Stimulated activated CD4-positive, alpha-beta T cell treated with anti-CD3 and anti-CD28 coated beads, Interleukin-4, amount 100 ng/mL, for 24 hours (primary cell): ENCODE measurements around the gene ERFE.

Source experiments
- DNase-seq: peaks from one replicate; pipeline ENCODE4 v3.0.0-alpha.2; 2020

The ERFE gene

DNA sequence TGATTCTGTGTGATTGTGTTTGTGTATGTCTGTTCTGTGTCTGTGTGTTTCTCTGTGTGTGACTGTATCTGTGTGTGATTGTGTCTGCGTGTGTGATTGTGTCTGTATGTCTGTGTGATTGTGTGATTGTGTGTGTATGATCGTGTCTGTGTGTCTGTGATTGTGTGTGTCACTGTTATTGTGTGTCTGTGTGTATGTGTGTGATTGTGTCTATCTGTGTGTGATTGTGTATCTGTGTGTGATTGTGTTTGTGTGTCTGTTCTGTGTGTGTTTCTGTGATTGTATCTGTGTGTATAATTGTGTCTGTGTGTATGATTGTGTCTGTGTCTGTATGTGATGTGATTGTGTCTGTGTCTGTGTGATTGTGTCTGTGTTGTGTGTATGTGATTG lies 32.0 kb upstream of the ERFE start:
- DNase-seq, result no peak

DNA sequence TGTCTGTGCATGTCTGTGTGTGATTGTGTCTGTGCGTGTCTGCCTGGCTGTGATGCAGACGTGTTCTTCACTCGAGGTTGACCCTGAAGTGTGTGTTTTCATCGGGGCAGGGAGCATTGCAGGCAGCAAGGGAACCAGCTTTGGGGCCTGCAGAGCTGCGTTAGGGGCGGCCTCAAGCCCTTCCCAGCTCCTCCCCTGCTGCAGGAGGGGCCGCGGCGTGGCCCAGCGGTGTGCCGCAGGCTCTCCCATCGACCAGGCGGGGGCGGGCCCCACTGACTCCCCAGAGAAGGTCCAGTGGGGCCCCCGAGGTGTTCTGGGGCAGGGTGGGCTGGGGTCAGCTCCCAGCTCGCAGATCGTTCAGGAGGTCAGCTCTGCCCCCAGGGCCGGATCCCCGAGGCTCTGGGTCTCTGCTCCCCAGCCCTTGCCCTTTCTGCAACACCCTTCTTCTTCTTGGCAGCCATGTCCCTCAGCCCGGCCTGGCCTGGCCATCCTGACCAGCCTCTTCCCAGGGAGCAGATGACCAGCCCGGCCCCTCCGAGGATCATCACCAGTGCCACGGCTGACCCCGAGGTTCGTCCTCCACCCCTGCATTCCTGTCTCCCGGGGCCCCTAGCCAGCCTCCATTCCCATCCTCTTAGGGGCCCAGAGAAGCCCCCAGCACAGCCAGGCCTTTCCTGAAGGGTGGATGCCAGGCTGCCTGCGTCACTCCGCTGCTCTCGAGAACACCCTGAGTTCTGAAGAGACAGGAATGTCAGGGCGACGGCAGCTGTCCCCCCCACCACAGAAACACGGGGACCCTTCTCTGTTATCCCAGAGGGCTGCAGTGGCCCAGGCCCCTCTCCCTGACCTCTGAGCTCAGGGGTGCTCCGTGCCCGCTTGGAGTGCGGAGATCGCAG lies 31.4 kb upstream of the ERFE start:
- no peak for DNase-seq

DNA sequence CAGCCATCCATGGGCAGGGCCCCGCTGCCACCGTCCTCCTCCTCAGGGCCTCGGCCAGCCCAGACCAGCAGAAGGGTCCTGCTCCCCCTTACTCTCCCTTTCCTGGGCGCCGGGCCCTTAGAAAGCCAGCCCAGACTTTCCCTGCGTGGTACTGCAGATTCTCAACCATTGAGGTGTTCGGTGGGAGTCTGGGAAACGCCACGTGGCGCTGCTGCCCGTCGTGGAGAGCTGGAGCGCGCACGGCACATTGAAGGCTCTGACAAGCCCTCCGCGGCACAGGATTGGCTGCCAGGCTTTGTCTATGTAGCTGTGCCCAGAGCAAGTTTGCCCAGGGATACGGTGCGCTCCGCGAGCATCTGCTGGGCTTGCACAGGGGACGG lies 30.7 kb upstream of the ERFE start:
- no peak for DNase-seq

DNA sequence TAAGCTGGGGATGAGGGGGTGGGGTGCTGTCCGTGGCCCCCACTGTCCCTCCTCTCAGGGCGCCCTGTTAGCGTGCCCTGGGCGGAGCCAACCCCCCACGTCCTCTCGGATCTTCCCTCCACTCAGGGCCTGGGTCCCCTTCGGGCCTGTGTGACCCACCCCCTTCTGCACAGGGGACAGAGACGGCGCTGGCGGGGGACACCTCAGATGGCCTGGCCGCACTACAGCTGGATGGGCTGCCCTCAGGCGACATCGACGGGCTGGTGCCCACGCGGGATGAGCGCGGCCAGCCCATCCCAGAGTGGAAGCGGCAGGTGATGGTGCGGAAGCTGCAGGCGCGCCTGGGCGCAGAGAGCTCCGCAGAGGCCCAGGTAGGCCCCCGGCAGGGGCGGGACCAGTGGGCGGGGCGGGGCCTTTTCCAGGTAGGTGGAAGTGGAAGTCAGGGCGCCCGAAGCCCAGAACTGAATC lies 30.2 kb upstream of the ERFE start:
- no peak for DNase-seq

DNA sequence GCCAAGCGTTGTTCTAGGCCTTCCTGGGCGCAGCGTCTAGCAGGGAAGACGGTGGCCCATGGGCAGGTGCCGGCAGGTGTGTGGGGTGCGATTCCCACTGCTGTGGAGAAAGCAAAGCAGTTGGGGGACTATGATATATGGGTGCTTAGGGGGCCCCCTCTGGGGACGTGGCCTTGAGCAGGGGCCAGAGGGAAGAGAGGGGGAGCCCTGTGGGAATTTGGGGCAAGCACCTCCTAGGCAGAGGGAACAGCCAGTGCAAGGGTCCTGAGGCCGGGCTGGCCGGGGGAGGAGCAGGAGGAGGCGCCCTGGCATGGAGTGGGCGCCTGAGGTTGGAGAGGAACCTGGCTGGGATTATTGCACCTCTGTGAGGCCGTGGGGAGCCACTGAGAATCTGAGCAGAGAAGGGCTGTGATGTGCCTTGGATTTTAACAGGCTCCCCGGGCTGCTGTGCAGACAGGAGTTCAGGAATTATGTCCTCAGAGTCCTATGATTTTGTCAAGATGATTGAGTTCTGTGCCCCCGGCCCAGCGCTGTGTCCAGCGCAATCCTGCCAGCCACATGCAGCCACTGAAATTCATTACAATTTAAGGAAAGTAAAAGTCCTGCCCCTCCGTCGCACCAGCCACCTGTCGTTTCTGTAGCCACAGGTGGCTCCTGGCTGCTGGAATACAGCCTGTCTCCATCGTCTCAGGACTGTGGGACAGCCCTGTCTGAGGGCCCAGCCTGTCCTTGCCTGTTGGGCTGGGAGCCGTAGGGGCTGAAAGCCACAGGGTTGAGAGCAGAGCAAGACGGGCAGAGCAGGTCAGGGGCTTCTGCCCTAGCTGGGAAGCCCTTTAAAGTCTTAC lies 29.4 kb upstream of the ERFE start:
- DNase-seq, result no peak

DNA sequence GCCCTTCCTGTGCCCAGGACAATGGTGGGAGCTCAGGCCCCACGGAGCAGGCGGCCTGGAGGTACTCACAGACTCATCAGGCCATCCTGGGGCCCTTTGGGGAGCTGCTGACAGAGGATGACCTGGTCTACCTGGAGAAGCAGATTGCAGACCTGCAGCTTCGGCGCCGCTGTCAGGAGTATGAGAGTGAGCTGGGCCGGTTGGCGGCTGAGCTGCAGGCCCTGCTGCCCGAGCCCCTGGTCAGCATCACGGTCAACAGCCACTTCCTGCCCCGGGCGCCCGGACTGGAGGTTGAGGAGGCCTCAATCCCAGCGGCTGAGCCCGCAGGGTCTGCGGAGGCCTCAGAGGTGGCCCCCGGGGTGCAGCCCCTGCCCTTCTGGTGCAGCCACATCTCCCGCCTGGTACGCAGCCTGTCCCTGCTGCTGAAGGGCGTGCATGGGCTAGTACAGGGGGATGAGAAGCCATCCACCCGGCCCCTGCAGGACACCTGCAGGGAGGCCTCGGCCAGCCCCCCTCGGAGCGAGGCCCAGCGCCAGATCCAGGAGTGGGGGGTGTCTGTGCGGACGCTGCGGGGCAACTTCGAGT lies 28.6 kb upstream of the ERFE start:
- DNase-seq, result no peak

DNA sequence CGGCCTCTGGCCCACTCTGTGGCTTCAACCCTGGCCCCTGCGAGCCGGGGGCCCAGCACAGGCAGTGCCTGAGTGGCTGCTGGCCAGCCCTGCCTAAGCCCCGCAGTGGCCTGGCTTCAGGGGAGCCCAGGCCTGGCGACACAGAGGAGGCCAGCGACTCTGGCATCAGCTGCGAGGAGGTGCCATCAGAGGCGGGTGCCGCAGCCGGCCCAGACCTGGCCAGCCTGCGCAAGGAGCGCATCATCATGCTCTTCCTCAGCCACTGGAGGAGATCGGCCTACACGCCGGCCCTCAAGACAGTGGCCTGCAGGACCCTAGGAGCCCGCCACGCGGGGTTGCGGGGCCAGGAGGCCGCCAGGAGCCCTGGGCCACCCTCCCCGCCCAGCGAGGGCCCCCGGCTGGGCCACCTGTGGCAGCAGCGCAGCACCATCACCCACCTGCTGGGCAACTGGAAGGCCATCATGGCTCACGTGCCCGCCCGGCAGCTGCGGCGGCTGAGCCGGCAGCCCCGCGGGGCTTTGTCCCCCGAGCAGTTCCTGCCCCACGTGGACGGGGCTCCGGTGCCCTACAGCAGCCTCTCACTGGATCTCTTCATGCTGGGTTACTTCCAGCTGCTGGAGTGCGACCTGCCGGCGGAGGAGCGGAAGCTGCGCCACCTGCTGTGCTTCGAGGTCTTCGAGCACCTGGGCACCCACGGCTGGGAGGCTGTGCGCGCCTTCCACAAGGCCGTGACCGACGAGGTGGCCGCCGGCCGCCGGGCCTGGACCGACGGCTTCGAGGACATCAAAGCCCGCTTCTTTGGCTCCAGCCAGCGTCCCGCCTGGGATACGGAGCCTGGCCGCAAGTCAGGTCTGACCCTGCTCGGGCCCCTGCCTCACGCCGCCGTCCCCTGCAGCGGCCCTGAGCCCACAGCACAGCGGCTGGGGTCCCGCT lies 27.8 kb upstream of the ERFE start:
- DNase-seq, result no peak

DNA sequence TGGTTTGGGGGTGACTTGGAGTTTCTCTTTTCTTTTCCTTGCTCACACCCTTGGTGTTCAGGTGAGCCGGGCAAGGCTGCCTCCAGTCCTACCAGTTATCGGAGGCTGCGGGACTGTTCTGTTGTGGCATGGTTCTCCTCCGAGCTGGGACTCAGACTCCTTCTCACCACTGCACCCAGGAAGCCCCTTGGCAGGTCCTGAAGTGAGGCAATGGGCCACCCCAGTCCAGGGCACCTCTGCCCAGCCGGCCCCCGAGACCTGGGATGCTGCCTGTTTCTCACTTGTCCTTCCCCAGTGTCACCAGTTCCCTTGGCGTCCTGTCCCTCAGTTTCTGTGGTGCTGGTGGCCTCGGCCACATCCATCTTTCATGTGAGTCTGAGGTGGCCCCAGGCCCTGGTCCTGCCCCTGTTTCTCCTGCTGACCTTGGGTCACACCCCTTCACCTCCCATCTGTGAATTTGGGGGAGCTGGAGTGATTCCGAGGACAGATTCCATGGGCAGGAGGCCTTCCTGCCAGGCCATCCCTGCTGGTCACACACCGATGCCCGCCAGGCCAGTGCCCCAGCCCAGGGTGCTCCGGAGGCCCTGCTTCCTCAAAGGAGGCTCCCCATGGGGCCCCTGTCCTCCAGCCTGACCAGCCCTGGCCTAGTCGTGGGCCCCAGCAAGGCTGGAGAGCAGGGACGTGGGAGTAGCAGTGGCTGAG lies 26.9 kb upstream of the ERFE start:
- DNase-seq, result no peak

DNA sequence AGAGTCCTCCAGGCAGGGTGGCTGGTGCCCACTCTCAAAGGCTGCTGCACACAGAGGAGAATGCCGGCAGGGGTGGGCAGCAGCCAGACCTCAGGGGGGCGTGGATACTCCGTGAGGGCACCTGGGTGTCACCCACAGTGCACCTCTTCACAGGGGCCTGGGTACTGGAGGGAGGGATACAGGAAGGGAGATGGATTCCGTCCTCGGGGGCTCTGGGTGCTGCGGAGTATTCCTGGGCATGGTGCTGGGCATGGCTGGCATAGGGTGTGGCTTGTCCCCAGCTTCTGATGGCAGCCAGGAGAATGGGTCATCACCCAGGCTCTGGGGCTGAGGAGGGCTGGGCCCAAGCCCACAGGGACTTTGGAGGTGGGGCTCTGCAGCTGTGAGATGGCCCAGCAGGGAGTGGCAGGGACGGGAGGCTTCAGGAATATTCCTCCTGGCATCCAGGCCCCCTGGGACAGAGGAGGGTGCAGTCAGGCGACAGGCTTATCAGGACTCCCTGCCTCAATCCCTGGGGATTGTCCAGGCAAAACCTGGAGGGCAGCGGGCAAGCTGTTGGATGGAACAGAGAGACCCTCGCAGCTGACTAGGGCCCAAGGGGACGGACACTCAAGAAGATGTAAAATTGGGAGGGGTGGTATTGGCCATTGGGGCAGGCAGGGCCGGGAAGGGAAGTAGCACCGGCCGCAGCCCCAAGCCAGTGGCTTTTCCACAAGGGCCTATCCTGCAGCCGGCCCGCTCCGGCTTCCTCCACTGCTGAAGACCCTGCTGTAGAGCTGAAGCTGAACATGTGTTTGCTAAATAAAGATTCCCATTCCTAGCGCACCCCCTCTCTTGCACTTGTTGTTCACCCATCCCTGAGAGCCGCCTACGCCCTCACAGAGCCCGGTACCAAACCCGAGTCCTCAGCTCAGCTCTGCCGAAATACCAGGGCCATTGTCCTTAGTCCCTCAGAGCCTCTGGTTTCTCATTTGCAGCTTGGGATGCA lies 26.0 kb upstream of the ERFE start:
- DNase-seq, result no peak

DNA sequence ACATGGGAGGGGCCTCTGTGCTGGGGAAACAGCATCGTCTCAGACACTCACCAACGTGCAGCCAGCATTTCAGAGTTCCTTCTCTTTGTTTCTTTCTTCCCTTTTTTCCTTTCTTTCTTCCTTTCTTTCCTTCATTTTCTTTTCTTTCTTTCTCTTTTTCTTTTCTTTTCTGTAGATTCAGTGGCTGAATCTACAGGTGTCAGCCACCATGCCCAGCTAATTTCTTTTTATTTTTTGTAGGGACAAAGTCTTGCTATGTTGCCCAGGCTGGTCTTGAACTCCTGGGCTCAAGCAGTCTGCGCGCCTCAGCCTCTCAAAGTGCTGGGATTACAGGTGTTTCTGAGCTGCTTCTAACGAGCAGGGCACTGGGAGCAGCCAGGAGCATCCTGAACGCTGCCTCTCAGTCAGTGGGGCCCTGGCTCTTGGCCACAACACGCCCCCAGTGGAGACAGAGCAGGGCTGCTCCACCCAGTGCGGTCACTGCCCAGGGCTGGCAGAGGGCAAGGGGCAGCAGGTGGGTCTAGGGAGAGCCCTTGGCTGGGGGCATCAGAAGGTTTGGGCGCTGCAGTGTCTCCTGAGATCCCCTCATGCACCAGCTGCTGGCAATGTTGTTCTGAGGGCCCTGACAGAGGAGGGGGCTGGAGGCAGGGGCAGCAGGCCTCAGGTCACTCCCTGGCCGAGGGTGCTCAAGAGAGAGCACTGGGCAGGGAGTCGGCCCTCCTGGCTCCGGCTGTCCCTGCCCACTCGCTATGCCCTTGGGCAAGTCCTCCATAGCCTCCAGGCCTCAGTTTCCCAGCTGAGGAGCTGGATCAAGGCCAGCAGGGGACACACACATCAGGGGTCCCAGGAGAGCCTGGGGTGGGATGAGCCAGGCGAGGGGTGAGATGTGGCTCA lies 25.0 kb upstream of the ERFE start:
- no peak for DNase-seq

DNA sequence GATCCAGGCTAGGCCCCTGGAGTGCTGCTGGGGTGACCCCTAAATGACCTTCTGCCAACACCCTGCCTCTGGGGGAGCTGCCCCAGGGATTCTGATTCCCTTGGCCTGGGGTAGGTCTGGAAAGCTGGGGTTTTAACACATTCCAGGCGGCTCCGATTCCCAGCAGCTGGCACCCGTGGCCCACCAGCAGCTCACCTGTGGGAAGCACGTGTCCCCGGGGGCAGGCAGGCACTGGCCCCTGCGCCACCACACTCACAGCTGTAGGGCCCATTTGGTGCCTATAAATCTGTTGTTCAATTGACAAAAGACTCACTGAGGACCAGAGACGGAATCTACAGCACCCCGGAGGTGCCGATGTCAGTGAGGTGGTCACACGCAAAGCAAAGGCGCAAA lies 24.4 kb upstream of the ERFE start:
- no peak for DNase-seq

DNA sequence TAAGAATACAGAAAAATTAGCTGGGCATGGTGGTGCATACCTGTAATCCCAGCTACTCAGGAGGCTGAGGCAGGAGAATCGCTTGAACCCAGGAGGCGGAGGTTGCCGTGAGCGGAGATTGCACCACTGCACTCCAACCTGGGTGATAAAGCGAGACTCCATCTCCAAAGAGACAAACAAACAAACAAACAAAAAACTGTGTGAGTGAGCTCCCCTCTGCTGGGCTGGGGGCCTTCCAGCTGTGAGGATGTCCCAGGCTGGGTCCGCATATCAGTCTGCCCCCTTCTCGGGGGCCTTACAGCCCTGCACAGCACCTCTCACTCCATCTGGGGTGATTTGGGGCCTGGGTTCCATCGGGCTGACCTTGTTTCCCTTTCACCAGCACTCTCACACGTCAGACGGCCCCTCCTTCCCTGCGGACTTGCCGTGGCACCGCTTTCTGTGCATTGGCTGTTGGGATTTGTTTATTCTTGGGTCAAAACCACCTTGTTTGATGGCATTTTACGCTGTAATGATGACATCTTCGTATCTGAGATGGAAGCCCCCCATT lies 23.1 kb upstream of the ERFE start:
- DNase-seq, result no peak

DNA sequence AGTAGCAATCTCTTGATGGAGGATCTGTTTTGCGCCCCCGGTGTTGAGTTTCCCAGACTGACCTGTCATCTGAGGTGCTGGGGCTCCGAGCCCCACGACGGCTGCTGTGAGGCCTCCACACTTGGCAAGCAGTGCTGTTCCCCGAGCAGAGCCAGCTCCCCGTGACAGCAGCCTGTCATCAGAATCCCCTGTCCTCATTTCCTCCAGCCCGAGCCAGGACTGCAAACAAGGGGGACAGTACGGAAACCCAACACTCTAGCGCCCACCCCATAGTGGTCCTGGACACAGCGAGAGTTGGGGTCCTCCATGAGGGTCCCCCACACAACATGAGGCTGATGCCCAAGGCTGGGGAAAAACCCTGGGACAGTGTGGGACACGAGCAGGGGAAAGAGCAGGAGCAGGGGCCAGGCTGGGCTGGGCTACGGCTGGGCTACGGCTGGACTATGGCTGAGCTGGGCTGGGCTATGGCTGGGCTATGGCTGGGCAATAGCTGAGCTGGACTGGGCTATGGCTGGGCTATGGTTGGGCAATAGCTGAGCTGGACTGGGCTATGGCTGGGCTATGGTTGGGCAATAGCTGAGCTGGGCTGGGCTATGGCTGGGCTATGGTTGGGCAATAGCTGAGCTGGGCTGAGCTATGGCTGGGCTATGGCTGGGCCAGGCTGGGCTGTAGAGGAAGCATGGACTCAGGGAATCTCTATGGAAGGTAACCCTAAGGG lies 21.8 kb upstream of the ERFE start:
- DNase-seq, result no peak

DNA sequence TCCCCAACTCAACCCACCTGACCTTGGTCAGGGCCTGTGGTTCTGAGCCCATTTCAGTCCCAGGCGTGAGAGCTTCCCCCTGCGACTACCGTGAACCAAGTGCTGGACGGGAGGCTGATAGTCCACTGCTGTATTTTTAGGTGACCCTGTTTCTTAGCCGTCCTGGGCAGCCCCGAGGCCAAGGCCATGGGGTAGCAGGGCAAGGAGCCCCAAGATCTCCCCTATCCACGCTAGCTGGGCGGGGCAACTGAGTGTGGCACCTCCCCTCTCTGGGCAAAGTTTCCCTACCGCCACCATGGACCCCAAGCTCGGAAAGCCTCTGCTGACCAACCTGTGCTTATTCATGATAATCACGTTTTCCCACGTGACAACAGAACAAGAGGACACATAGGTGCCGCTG lies 20.9 kb upstream of the ERFE start:
- DNase-seq, result no peak

DNA sequence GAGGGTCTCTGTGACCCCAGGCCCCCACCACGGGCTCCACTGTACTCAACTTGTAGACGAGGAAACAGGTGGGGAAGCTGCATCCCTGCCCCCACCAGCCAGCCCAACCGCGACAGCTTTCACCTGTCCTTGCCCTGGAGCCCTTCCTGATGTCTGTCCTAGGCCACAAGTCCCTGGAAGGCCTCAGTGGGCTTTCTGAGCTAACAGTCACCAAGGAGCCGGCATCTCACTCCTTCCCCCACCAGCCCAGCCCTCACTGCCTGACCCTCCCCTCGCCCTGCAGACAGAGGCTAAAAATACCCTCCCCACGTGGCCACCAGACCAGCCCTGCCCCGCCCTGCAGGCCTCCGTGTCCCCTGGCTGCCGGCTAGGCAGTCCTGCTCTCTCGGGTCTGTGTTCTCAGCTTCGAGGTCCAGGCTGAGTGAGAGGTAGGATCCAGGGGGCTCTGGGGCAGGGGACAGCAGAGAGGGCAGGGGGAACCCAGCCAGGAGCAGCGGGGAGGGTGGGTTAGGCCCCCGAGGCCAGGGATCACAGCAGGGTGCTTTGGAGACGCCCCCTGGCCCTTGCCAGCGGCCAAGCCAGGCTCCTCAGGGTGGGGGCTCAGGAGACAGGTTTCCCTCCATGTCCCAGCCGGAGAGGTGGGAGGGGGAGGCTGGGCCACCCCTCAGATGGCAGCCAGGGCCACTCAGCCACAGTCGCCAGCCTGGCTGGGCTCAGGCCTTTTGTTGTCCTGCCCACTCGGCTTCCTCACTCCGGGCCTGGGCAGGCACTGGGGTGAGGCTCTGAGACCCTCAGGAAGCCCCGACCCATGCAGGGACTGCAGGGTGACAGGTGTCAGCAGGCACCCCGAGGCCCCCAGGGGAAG lies 20.2 kb upstream of the ERFE start, which contains the start of gene KLHL30:
Gene KLHL30, plus strand, starts transcription at position 338 of the 865 bp plus-strand sequence. CDS start 2,087 bp downstream, outside the sequence.
- no peak for DNase-seq

DNA sequence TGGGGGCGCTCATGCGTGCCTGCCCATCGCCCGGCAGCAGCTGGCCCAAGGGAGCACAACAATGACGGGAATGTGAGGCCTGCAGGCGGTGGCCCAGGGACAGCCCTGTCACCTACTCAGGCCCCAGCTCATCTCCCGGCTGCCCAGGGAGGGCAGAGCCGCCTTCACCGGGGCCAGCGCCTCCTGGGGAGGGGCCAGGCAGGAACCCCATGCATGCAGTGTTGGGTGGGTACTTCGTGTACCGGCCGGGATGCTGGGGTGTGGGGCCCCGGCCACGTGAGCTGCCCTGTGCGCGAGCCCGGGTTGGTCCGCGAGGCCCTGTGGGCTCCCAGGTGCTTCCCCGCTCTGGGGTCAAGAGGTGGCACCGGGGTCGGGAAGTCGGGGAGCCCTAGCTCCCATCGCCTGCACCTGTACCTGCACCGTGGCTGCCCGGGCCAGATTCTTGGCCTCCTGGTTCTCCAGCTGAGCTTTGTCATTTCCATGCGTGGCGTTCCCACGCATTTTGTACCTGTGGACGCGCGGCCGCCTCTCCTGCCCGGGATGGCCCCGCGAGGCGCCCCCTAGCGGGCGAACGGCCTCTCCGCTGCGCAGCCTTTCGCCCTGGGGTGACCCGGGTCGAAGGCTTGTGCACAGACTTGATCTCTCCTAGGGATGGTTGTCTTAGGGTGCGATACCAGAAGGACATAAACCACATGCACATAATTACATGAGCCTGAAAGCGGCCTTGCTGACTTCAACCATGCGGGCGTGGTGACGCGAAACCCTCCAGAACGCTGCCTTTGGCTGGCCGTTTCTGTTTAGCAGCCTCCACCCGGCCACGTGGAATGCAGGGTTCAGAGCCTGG lies 19.4 kb upstream of the ERFE start:
- DNase-seq, result peak; percentile 24
